Caco-2 (cell line): ENCODE measurements around the gene ATP5ME. TPM values are rescaled to one million over a fixed set of nuclear protein-coding genes. Genes with fewer than 3 reads are reported as not detected.
A peak's percentile ranks its signal among the peaks of the same experiment; 100 is the strongest.

Experiments
- BruUV-seq: library from RNA; stranded (reverse); fragments of 400-500 nt; replicated peaks from 2 replicates; lab custom pipeline; 2021; lab: Mats Ljungman, UMichigan
- CTCF ChIA-PET: fragments of 300-600 bp; sonication (Branson Sonifier 250); formaldehyde crosslinking; loops from one replicate; lab custom pipeline; 2022; ENCODE audit warnings: antibody characterized with exemption; lab: Charles Lee
- POLR2A ChIA-PET: fragments of 300-600 bp; sonication (Branson Sonifier 250); formaldehyde crosslinking; loops from one replicate; lab custom pipeline; 2022; ENCODE audit warnings: antibody characterized with exemption; lab: Charles Lee
- DNase-seq, 2 experiments: peaks; one replicate each; pipeline versions ENCODE4 v3.0.0 to v3.0.0-alpha.2; 2020 to 2022
- H3K27me3 ChIP-seq: replicated peaks from 2 replicates; pipeline ENCODE4 v1.6.0; 2011; ENCODE audit warnings: low read length; ENCODE audit not compliant: control insufficient read depth, insufficient read depth
- H3K36me3 ChIP-seq: 2 replicates; pipeline ENCODE4 v1.5.1; 2011; ENCODE audit warnings: low read length; ENCODE audit not compliant: control insufficient read depth, insufficient read depth
- H3K4me1 ChIP-seq: fragments of 250-450 bp; sonication (Bioruptor Pico); 2 replicates; pipeline ENCODE4 v1.5.1; 2020; ENCODE audit warnings: mild to moderate bottlenecking
- H3K4me3 ChIP-seq: 2 replicates; pipeline ENCODE4 v1.5.1; 2011; ENCODE audit warnings: low read depth, mild to moderate bottlenecking, control low read depth, low read length
- H3K9me3 ChIP-seq: fragments of 250-450 bp; sonication (Bioruptor Pico); 2 replicates; pipeline ENCODE4 v1.5.1; 2020; ENCODE audit warnings: mild to moderate bottlenecking, moderate library complexity
- H3K27ac Mint-ChIP-seq: one replicate; pipeline ENCODE4 v1.8.0; 2022; ENCODE audit warnings: mixed read lengths; ENCODE audit not compliant: unreplicated experiment
- H3K27me3 Mint-ChIP-seq: one replicate; pipeline ENCODE4 v1.8.0; 2022; ENCODE audit warnings: mixed read lengths; ENCODE audit not compliant: insufficient read depth, unreplicated experiment
- H3K36me3 Mint-ChIP-seq: one replicate; pipeline ENCODE4 v1.8.0; 2022; ENCODE audit warnings: mild to moderate bottlenecking, mixed read lengths; ENCODE audit not compliant: insufficient read depth, unreplicated experiment
- H3K4me1 Mint-ChIP-seq: one replicate; pipeline ENCODE4 v1.8.0; 2022; ENCODE audit warnings: low read depth, mixed read lengths; ENCODE audit not compliant: unreplicated experiment
- H3K4me3 Mint-ChIP-seq: one replicate; pipeline ENCODE4 v1.8.0; 2022; ENCODE audit warnings: mild to moderate bottlenecking, moderate library complexity, mixed read lengths; ENCODE audit not compliant: unreplicated experiment
- H3K9me3 Mint-ChIP-seq: one replicate; pipeline ENCODE4 v1.8.0; 2022; ENCODE audit warnings: mixed read lengths; ENCODE audit not compliant: unreplicated experiment
- CTCF ChIP-seq, 2 experiments: fragments of 200-600 bp in 1 of 2; IDR thresholded peaks; 1 replicate in 1 of 2; 2 replicates in 1 of 2; pipeline versions ENCODE4 v1.5.1 to v1.8.0; 2011 to 2022; ENCODE audit warnings: antibody characterized with exemption in 1 of 2, control low read depth in 1 of 2, inconsistent platforms in 1 of 2, low read depth in 1 of 2, low read length in 1 of 2, mild to moderate bottlenecking in 1 of 2, moderate library complexity in 1 of 2; ENCODE audit not compliant: insufficient read depth in 1 of 2, severe bottlenecking in 1 of 2, unreplicated experiment in 1 of 2
- intact Hi-C: fragments of 100-400 bp; cut with micrococcal nuclease; formaldehyde crosslinking; loops from one replicate; pipeline ENCODE4 v1.10.0; 2022; ENCODE audit not compliant: unreplicated experiment
- total RNA-seq: library from RNA; stranded (reverse); gene quantifications from 2 replicates; pipeline ENCODE4 v1.2.3, GENCODE V29; 2022

ATP5ME gene
- total RNA-seq, 1 experiment from 2014 or later = 244 TPM

- Histone ChIP-seq H3K4me3 (peak within 1 kb of the TSS; percentile 87), H3K9me3 (no peaks in the 10 kb centered on the region), H3K4me1 (no peaks in the 10 kb centered on the region), H3K36me3 (peaks cover 1% of the 10 kb centered on the region; the same call in 1 of the 2 replicates), H3K27me3 (no peaks in the 10 kb centered on the region)
- peaks cover 28% of the 10 kb centered on the region for H3K36me3 Mint-ChIP-seq
- intact Hi-C loops = no loop called here
- POLR2A ChIA-PET = interaction anchor here (0.5 kb wide), 1 partner anchor 78 kb away, joined by 10 read pairs; no protein-coding TSS in a partner anchor
- CTCF ChIA-PET = no interaction called here
- H3K4me3 Mint-ChIP-seq = peak within 1 kb of the TSS; percentile 81
- no peaks in the 10 kb centered on the region for H3K27me3 Mint-ChIP-seq
- TF ChIP-seq CTCF (IDR thresholded peaks at IDR 0.05; ENCODE audit: insufficient read depth in 1 of 2, low read depth in 1 of 2, low read length in 1 of 2, severe bottlenecking in 1 of 2, unreplicated experiment in 1 of 2) = no peak
- H3K4me1 Mint-ChIP-seq = no peaks in the 10 kb centered on the region
- peak within 1 kb of the TSS; percentile 66 for H3K27ac Mint-ChIP-seq
- peak; percentile 97 for DNase-seq
- no peaks in the 10 kb centered on the region for H3K9me3 Mint-ChIP-seq
- no TSS peak for BruUV-seq
Measured at GRCh38 chr4:705278-706082, 31.4 kb upstream of the ATP5ME start, which contains the start of gene PCGF3. Gene PCGF3 (plus strand): TSS chr4:705832. CDS start chr4:733681, 27,849 bp downstream.

GRCh38 chr4:704971-705277 lies 30.8 kb upstream of the ATP5ME start:
- DNase-seq = no peak
- POLR2A ChIA-PET = interaction anchor here (0.5 kb wide), 1 partner anchor 79 kb away, joined by 10 read pairs; no protein-coding TSS in a partner anchor
- CTCF ChIA-PET = no interaction called here
- peaks cover 1% of the 10 kb centered on the region; the same call in 1 of the 2 replicates for H3K36me3 ChIP-seq
- no peak for TF ChIP-seq CTCF (IDR thresholded peaks at IDR 0.05; ENCODE audit: insufficient read depth in 1 of 2, low read depth in 1 of 2, low read length in 1 of 2, severe bottlenecking in 1 of 2, unreplicated experiment in 1 of 2)
- Mint-ChIP-seq H3K27me3 (no peaks in the 10 kb centered on the region), H3K27ac (peak overlapping the region; percentile 66), H3K4me1 (no peaks in the 10 kb centered on the region), H3K4me3 (peak overlapping the region; percentile 81), H3K36me3 (peaks cover 22% of the 10 kb centered on the region), H3K9me3 (no peaks in the 10 kb centered on the region)
- H3K27me3 ChIP-seq = no peaks in the 10 kb centered on the region
- no peaks in the 10 kb centered on the region for H3K4me1 ChIP-seq
- no peaks in the 10 kb centered on the region for H3K9me3 ChIP-seq
- no TSS peak for BruUV-seq
- intact Hi-C loops = no loop called here
- H3K4me3 ChIP-seq = peak overlapping the region; percentile 45

GRCh38 chr4:704198-704891 lies 30.3 kb upstream of the ATP5ME start:
- Histone ChIP-seq H3K4me3 (no peak overlapping the region), H3K36me3 (peaks cover 1% of the 10 kb centered on the region; the same call in 1 of the 2 replicates), H3K9me3 (no peaks in the 10 kb centered on the region), H3K27me3 (no peaks in the 10 kb centered on the region), H3K4me1 (no peaks in the 10 kb centered on the region)
- no peak for TF ChIP-seq CTCF (IDR thresholded peaks at IDR 0.05; ENCODE audit: insufficient read depth in 1 of 2, low read depth in 1 of 2, low read length in 1 of 2, severe bottlenecking in 1 of 2, unreplicated experiment in 1 of 2)
- intact Hi-C loops = no loop called here
- no peaks in the 10 kb centered on the region for H3K27me3 Mint-ChIP-seq
- no TSS peak for BruUV-seq
- POLR2A ChIA-PET = no interaction called here
- CTCF ChIA-PET = no interaction called here
- peak overlapping the region; percentile 81 for H3K4me3 Mint-ChIP-seq
- no peaks in the 10 kb centered on the region for H3K4me1 Mint-ChIP-seq
- peaks cover 18% of the 10 kb centered on the region for H3K36me3 Mint-ChIP-seq
- no peaks in the 10 kb centered on the region for H3K9me3 Mint-ChIP-seq
- no peak for DNase-seq
- H3K27ac Mint-ChIP-seq = no peak overlapping the region
